Lung microvascular endothelial cell (primary cell): ENCODE data around the gene VGLL4. TPM values are rescaled to one million over a fixed set of nuclear protein-coding genes. Genes with fewer than 3 reads are reported as not detected.

Source experiments
- DNase-seq, 2 donors: peaks; one replicate each; pipeline versions ENCODE4 v3.0.0 to v3.0.0-alpha.2; 2010; ENCODE audit warnings: low read depth in 2 of 2
- total RNA-seq: library from RNA; depleted of rRNA; stranded (reverse); fragments of >200 nt; gene quantifications from 2 replicates; pipeline ENCODE4 v1.2.1, GENCODE V29; 2014

The VGLL4 gene
- total RNA-seq, 1 donor from 2014 or later, result 58.1 TPM

DNA sequence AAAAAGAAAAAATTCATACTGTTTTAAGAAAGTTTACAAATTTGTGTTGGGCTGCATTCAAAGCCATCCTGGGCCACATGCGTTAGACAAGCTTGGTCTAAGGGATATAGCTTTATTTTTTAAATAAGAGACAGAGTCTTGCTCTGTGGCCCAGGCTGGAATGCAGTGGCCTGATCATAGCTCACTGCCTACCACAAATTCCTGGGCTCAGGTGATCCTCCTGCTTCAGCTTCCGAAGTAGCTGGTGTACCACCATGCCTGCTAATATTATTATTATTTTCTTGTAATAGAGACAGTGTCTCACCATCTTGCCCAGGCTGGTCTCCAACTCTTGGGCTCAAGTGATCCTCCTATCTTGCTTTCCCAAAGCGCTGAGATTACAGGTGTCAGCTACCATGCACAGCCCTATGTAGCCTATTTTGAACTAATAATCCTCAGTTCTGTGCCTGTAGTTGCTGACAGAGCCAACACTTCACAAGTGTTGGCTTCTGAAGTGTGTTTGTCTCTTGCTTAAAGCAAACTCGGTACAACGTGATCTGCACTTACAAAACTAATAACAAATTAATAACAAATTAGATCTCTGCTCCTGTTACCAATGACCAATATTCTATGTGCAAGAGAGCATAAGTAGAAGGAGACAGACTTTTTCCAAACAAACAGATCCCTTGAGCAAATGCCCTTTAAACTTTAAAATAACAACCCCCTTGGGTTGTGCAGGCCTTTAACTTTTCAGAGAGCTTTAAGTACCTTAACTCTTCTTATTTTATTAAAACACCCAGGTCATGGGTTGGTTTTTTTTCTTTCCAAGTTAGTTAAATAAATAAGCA, 135.2 kb downstream of the VGLL4 start:
- no peak for DNase-seq

DNA sequence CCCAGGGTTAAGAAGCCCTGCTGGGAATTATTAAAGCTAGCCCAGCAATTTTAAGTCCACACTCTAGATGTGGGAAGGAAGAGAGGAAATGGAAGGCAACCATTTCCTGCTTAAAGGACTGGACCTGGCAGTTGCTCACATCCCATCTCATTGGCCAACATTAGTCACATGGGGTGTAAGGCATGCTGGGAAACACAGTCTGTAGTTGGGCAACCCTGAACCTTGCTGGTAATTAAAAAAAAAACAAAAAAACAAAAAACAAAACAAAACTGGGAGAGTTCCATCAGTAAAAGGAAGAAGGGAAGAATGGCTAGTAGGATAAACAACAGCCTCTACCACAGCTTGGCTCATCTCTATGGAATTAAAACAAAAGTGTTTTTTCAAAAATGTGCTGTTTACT, 136.0 kb downstream of the VGLL4 start:
- DNase-seq, result no peak

Other genes with a start within 250 kb of the VGLL4 start
- 2.8 and 6.0 TPM in 2 replicates for gene TAMM41, start 203.0 kb upstream of the VGLL4 start, total RNA-seq